Ishikawa (cell line): ENCODE results near the gene RBM19.

Experiments
- CEBPB ChIP-seq: IDR thresholded peaks from 2 replicates; pipeline ENCODE4 v1.6.1; 2012
- CREB1 ChIP-seq: IDR thresholded peaks from 2 replicates; pipeline ENCODE4 v1.6.1; 2012; ENCODE audit warnings: low read depth
- EGR1 ChIP-seq: IDR thresholded peaks from 2 replicates; pipeline ENCODE4 v1.6.1; 2012
- EP300 ChIP-seq: IDR thresholded peaks from 2 replicates; pipeline ENCODE4 v1.6.1; 2012; ENCODE audit warnings: borderline replicate concordance
- FOXM1 ChIP-seq: IDR thresholded peaks from 2 replicates; pipeline ENCODE4 v1.6.1; 2012; ENCODE audit warnings: low read depth, borderline replicate concordance
- MAX ChIP-seq: IDR thresholded peaks from 2 replicates; pipeline ENCODE4 v1.6.1; 2012
- NFIC ChIP-seq: IDR thresholded peaks from 2 replicates; pipeline ENCODE4 v1.6.1; 2012
- RAD21 ChIP-seq: IDR thresholded peaks from 2 replicates; pipeline ENCODE4 v1.6.1; 2012; ENCODE audit warnings: low read depth
- REST ChIP-seq: IDR thresholded peaks from 2 replicates; pipeline ENCODE4 v1.6.1; 2012; ENCODE audit warnings: low read depth, mild to moderate bottlenecking
- TAF1 ChIP-seq: IDR thresholded peaks from 2 replicates; pipeline ENCODE4 v1.6.1; 2012; ENCODE audit warnings: low read depth, mild to moderate bottlenecking
- TCF12 ChIP-seq: IDR thresholded peaks from 2 replicates; pipeline ENCODE4 v1.6.1; 2012; ENCODE audit warnings: low read depth
- TEAD4 ChIP-seq: IDR thresholded peaks from 2 replicates; pipeline ENCODE4 v1.6.1; 2012
- USF1 ChIP-seq: IDR thresholded peaks from 2 replicates; pipeline ENCODE4 v1.6.1; 2012
- YY1 ChIP-seq: IDR thresholded peaks from 2 replicates; pipeline ENCODE4 v1.6.1; 2012; ENCODE audit warnings: low read depth
- ZBTB7A ChIP-seq: IDR thresholded peaks from 2 replicates; pipeline ENCODE4 v1.6.1; 2012; ENCODE audit warnings: low read depth

RBM19 gene

GRCh38 chr12:113987261-113988063 lies 21.3 kb upstream of the RBM19 start:
- no peak for TF ChIP-seq REST
- no peak for TF ChIP-seq EP300
- TF ChIP-seq ZBTB7A, result no peak
- TF ChIP-seq RAD21, result no peak
- TF ChIP-seq YY1, result no peak

GRCh38 chr12:113984464-113984863 lies 18.3 kb upstream of the RBM19 start:
- no peak for TF ChIP-seq TEAD4
- no peak for TF ChIP-seq CREB1
- no peak for TF ChIP-seq EGR1
- TF ChIP-seq RAD21, result no peak
- TF ChIP-seq EP300, result no peak
- TF ChIP-seq REST, result no peak
- TF ChIP-seq TCF12, result no peak
- TF ChIP-seq USF1, result no peak
- no peak for TF ChIP-seq ZBTB7A
- no peak for TF ChIP-seq FOXM1
- TF ChIP-seq CEBPB, result no peak
- TF ChIP-seq NFIC, result no peak
- TF ChIP-seq YY1, result no peak
- no peak for TF ChIP-seq TAF1
- TF ChIP-seq MAX, result no peak

- TF ChIP-seq EP300 (no peak), TAF1 (no peak), RAD21 (no peak), FOXM1 (no peak), ZBTB7A (no peak), NFIC (no peak), CEBPB (no peak), EGR1 (no peak), YY1 (no peak), TEAD4 (no peak), TCF12 (no peak), CREB1 (no peak), USF1 (no peak)
Measured at GRCh38 chr12:113983777-113984448, 17.8 kb upstream of the RBM19 start.

- TF ChIP-seq CREB1 (no peak), TCF12 (no peak), YY1 (no peak), MAX (no peak), TAF1 (no peak), CEBPB (no peak), NFIC (no peak), REST (no peak), RAD21 (no peak), USF1 (no peak), TEAD4 (no peak), FOXM1 (no peak), ZBTB7A (no peak), EP300 (no peak), EGR1 (no peak)
Measured at GRCh38 chr12:113983265-113983664, 17.1 kb upstream of the RBM19 start.
